GM12878 (cell line): ENCODE measurements around the gene HIVEP2.

Experiments used
- CEBPB ChIP-seq, 2 experiments: fragments of 150-350 bp in 1 of 2; IDR thresholded peaks; 2 replicates each; pipeline ENCODE4 v1.6.1; 2012 to 2014; ENCODE audit warnings: low read depth in 2 of 2, low read length in 2 of 2, borderline replicate concordance in 1 of 2, inconsistent platforms in 1 of 2
- CHD2 ChIP-seq: IDR thresholded peaks from 2 replicates; pipeline ENCODE4 v1.6.1; 2011; ENCODE audit warnings: low read depth, low read length, improper control_type of control experiment, borderline replicate concordance
- CREB1 ChIP-seq: IDR thresholded peaks from 2 replicates; pipeline ENCODE4 v1.6.1; 2012; ENCODE audit warnings: low read depth, mild to moderate bottlenecking, inconsistent platforms
- FOXM1 ChIP-seq: IDR thresholded peaks from 2 replicates; pipeline ENCODE4 v1.6.1; 2012; ENCODE audit warnings: low read depth, mild to moderate bottlenecking, inconsistent platforms, low read length, moderate library complexity
- JUND ChIP-seq: IDR thresholded peaks from 2 replicates; pipeline ENCODE4 v1.6.1; 2012; ENCODE audit warnings: low read depth, mild to moderate bottlenecking, low read length, improper control_type of control experiment, moderate library complexity
- NR2C2 ChIP-seq: IDR thresholded peaks from 2 replicates; pipeline ENCODE4 v1.6.1; 2011; ENCODE audit warnings: borderline replicate concordance, low read depth; ENCODE audit not compliant: control insufficient read depth, insufficient read length
- SUZ12 ChIP-seq: fragments of 200-600 bp; sonication (generic); IDR thresholded peaks from one replicate; pipeline ENCODE4 v1.6.1; 2018; ENCODE audit warnings: antibody characterized with exemption, mild to moderate bottlenecking; ENCODE audit not compliant: unreplicated experiment
- TF ChIP-seq, protein P1 (sequence below): IDR thresholded peaks from 2 replicates; pipeline ENCODE4 v1.6.1; 2012; ENCODE audit warnings: low read length, inconsistent platforms
- TF ChIP-seq, protein P2 (sequence below): IDR thresholded peaks from 2 replicates; pipeline ENCODE4 v1.6.1; 2011; ENCODE audit warnings: mild to moderate bottlenecking, low read depth, low read length, moderate library complexity; ENCODE audit not compliant: insufficient replicate concordance

DNA sequence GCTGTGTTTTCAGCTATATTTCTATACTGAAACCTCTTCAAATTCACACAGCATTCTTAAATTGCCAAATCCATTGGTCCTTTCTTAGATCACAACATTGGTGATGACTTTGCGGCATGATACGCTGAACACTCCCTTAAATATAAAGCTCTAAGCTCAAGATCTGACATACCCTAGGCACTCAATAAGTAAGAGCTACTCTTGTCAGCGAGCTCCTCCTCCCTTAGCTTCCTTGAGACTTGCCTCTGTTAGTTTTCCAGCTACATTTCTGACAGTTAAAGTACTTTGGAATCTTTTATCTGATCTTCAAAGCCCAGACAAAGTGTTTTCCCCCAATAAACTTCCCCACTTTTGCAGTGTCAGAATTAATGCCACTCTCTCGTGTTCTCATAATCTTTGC, 117.0 kb downstream of the HIVEP2 start:
- TF ChIP-seq, protein P1, sequence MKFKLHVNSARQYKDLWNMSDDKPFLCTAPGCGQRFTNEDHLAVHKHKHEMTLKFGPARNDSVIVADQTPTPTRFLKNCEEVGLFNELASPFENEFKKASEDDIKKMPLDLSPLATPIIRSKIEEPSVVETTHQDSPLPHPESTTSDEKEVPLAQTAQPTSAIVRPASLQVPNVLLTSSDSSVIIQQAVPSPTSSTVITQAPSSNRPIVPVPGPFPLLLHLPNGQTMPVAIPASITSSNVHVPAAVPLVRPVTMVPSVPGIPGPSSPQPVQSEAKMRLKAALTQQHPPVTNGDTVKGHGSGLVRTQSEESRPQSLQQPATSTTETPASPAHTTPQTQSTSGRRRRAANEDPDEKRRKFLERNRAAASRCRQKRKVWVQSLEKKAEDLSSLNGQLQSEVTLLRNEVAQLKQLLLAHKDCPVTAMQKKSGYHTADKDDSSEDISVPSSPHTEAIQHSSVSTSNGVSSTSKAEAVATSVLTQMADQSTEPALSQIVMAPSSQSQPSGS = no peak
- no peak for TF ChIP-seq CHD2
- TF ChIP-seq, protein P2, sequence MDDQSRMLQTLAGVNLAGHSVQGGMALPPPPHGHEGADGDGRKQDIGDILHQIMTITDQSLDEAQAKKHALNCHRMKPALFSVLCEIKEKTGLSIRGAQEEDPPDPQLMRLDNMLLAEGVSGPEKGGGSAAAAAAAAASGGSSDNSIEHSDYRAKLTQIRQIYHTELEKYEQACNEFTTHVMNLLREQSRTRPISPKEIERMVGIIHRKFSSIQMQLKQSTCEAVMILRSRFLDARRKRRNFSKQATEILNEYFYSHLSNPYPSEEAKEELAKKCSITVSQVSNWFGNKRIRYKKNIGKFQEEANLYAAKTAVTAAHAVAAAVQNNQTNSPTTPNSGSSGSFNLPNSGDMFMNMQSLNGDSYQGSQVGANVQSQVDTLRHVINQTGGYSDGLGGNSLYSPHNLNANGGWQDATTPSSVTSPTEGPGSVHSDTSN = no peak
- no peak for TF ChIP-seq JUND
- TF ChIP-seq FOXM1 = no peak
- TF ChIP-seq CREB1 = no peak
- TF ChIP-seq NR2C2 = no peak
- TF ChIP-seq SUZ12 = no peak
- no peak for TF ChIP-seq CEBPB (IDR thresholded peaks at IDR 0.05; ENCODE audit: borderline replicate concordance in 1 of 2, low read depth in 2 of 2, low read length in 2 of 2)
